Transverse colon (tissue), 4 donors: ENCODE data around the gene TTC21A. TPM values are rescaled to one million over a fixed set of nuclear protein-coding genes. Genes with fewer than 3 reads are reported as not detected.

ENCODE experiments used
- DNase-seq: peaks from one replicate; pipeline ENCODE4 v3.0.0-alpha.2; 2019
- H3K27ac ChIP-seq, 4 donors: fragments of 200-600 bp; sonication (generic); 2 replicates each; pipeline ENCODE4 v1.5.1; 2016 to 2018; ENCODE audit warnings: inconsistent platforms in 4 of 4
- H3K27me3 ChIP-seq: fragments of 200-600 bp; sonication (generic); 2 replicates; pipeline ENCODE4 v1.5.1; 2017; ENCODE audit warnings: inconsistent platforms
- H3K36me3 ChIP-seq, 4 donors: fragments of 200-600 bp; sonication (generic); 2 replicates each; pipeline ENCODE4 v1.5.1; 2017 to 2019; ENCODE audit warnings: inconsistent platforms in 4 of 4
- H3K4me1 ChIP-seq, 4 donors: fragments of 200-600 bp; sonication (generic); 2 replicates each; pipeline ENCODE4 v1.5.1; 2017 to 2020; ENCODE audit warnings: inconsistent platforms in 4 of 4
- H3K4me3 ChIP-seq, 4 donors: fragments of 200-600 bp; sonication (generic); 1 replicate in 1 of 4; 2 replicates in 3 of 4; pipeline versions ENCODE4 v1.5.1 to v1.6.1; 2017 to 2019; ENCODE audit warnings: inconsistent platforms in 4 of 4
- H3K9me3 ChIP-seq, 2 donors: fragments of 200-600 bp; sonication (generic); 2 replicates each; pipeline ENCODE4 v1.5.1; 2017 to 2019; ENCODE audit warnings: inconsistent platforms in 2 of 2
- EP300 ChIP-seq: sonication (generic); formaldehyde crosslinking; IDR thresholded peaks from one replicate; pipeline ENCODE4 v1.6.1; 2017; ENCODE audit warnings: antibody characterized with exemption, low read depth
- POLR2A ChIP-seq: fragments of 450-650 bp; IDR thresholded peaks from one replicate; pipeline ENCODE4 v1.6.1; 2016; ENCODE audit warnings: antibody characterized with exemption, mild to moderate bottlenecking, moderate library complexity
- POLR2AphosphoS5 ChIP-seq, 3 donors: sonication (generic); formaldehyde crosslinking; IDR thresholded peaks; one replicate each; pipeline ENCODE4 v1.6.1; 2016; ENCODE audit warnings: antibody characterized with exemption in 3 of 3
- WGBS, 2 donors: methylation state at CpG; one replicate each; pipeline ENCODE4 v1.1.5; 2018; ENCODE audit warnings: low coverage in 1 of 2; 5-methylcytosine and 5-hydroxymethylcytosine counted together
- in situ Hi-C, 4 donors: fragments of 200-750 bp; cut with MboI; loops; one replicate each; pipeline versions ENCODE4 v1.15.0 to v1.15.1; 2017; ENCODE audit warnings: low sequenced_read_pairs in 3 of 4, low pct_ligation_motif_present in 1 of 4, low pct_unique_long_range_greater_than_20kb in 1 of 4
- intact Hi-C: fragments of 100-400 bp; cut with DNase I; formaldehyde crosslinking; loops from one replicate; pipeline ENCODE4 v1.15.1; 2023; ENCODE audit warnings: low total_unique reads
- total RNA-seq, 4 donors: library from RNA; depleted of rRNA; stranded (reverse); fragments of >200 nt; gene quantifications; one replicate each; pipeline ENCODE4 v1.1.0, GENCODE V29; 2016
- TF ChIP-seq, protein P1 (sequence below), 5 experiments: fragments of 200-600 bp in 3 of 5; fragments of 450-650 bp in 2 of 5; sonication (generic) in 3 of 5; IDR thresholded peaks; 1 replicate in 2 of 5; 2 replicates in 3 of 5; pipeline ENCODE4 v1.5.1; 2016 to 2017; ENCODE audit warnings: antibody characterized with exemption in 5 of 5, inconsistent platforms in 3 of 5, mild to moderate bottlenecking in 2 of 5, moderate library complexity in 1 of 5

TTC21A gene
- total RNA-seq, 4 donors from 2014 or later: 6.8 to 101 (median 30.3) TPM

DNA sequence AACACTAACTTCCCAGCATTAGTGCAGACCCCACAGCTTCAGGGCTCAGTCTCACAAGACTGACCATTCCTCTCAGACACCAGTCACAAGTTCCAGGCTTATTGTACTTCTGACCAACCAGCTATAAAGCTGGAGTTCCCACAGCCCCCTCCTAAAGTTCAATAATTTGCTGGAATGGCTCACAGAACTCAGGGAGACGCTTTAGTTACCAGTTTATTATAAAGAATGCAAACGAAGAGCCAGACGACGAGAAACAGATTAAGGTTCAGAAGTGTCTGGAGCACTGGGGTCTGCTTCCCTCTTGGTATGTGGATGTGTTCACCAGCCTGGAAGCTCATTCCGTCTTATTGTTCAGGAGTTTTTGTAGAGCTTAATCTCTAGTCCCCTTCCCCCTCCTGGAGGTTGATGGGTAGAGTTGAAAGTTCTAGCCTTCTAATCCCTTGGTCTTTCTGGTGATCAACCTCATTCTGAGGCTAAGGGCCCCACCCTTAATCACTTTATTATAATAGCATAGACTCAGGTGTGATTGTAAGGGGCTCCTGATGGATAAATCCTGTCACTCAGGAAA, 50.8 kb downstream of the TTC21A start:
- Histone ChIP-seq H3K36me3 (no peaks in the 10 kb centered on the region), H3K27ac (no peak overlapping the region), H3K4me1 (peaks cover 5 to 20% (median 11%) of the 10 kb centered on the region in 4 donors), H3K9me3 (no peaks in the 10 kb centered on the region), H3K4me3 (no peak overlapping the region), H3K27me3 (no peaks in the 10 kb centered on the region)
- WGBS, 2 donors: 72 to 93% methylated on average over 5 of the region's 5 CpGs
- DNase-seq: no peak
- TF ChIP-seq EP300: no peak
- intact Hi-C loops (no loop called here), in situ Hi-C loops (no loop called here)

DNA sequence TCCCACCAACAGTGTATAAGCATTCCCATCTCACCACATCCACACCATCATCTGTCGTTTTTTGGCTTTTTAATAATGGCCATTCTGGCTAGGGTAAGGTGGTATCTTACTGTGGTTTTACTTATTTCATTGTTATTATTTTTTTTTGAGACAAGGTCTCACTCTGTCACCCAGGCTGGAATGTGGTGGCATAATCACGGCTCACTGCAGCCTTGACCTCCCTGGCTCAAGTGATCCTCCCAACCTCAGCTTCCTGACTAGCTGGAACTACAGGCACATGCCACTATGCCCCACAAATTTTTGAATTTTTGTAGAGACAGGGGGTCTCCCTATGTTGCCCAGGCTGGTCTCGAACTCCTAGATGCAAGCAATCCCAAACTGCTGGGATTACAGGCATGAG, 56.9 kb downstream of the TTC21A start:
- no peaks in the 10 kb centered on the region for H3K9me3 ChIP-seq
- DNase-seq: no peak
- in situ Hi-C loops: no loop called here
- no peaks in the 10 kb centered on the region for H3K36me3 ChIP-seq
- intact Hi-C loops: no loop called here
- no peak overlapping the region for H3K27ac ChIP-seq
- TF ChIP-seq, protein P1, sequence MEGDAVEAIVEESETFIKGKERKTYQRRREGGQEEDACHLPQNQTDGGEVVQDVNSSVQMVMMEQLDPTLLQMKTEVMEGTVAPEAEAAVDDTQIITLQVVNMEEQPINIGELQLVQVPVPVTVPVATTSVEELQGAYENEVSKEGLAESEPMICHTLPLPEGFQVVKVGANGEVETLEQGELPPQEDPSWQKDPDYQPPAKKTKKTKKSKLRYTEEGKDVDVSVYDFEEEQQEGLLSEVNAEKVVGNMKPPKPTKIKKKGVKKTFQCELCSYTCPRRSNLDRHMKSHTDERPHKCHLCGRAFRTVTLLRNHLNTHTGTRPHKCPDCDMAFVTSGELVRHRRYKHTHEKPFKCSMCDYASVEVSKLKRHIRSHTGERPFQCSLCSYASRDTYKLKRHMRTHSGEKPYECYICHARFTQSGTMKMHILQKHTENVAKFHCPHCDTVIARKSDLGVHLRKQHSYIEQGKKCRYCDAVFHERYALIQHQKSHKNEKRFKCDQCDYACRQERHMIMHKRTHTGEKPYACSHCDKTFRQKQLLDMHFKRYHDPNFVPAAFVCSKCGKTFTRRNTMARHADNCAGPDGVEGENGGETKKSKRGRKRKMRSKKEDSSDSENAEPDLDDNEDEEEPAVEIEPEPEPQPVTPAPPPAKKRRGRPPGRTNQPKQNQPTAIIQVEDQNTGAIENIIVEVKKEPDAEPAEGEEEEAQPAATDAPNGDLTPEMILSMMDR (IDR thresholded peaks at IDR 0.05): no peak
- TF ChIP-seq EP300 (no peak), POLR2A (no peak), POLR2AphosphoS5 (IDR thresholded peaks at IDR 0.05) (no peak)
- H3K27me3 ChIP-seq: no peaks in the 10 kb centered on the region
- no peak overlapping the region for H3K4me3 ChIP-seq
- H3K4me1 ChIP-seq: peaks cover 0 to 3% (median 0%) of the 10 kb centered on the region in 4 donors
- WGBS, 2 donors: 82 to 89% methylated on average over 3 of the region's 3 CpGs

DNA sequence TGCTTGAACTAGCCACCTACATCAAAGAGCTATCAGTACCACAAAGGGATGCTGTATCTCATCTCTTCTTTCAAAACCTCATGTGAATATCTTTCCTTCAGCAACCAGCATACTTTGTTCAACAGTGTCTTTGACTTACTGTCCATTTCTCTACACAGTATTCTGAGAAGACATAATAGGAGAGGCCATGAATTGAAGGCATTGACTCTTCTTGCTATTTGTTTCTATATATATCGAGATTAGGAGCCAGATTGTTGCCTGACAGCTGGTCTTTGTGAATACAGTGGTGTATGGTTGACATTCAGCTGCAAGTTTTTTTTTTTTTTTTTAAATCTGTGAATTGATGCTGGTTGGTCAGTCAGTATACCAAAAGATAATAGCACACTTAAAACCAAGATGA, 58.0 kb downstream of the TTC21A start:
- no peaks in the 10 kb centered on the region for H3K27me3 ChIP-seq
- no peaks in the 10 kb centered on the region for H3K9me3 ChIP-seq
- no peak for DNase-seq
- 77 to 89% methylated on average over 1 of the region's 1 CpG for WGBS, 2 donors
- H3K27ac ChIP-seq: no peak overlapping the region
- intact Hi-C loops: no loop called here
- no peak overlapping the region for H3K4me3 ChIP-seq
- TF ChIP-seq, protein P1 (IDR thresholded peaks at IDR 0.05): no peak
- TF ChIP-seq POLR2A (no peak), POLR2AphosphoS5 (IDR thresholded peaks at IDR 0.05) (no peak), EP300 (no peak)
- H3K4me1 ChIP-seq: no peaks in the 10 kb centered on the region
- H3K36me3 ChIP-seq: no peaks in the 10 kb centered on the region
- in situ Hi-C loops: no loop called here

DNA sequence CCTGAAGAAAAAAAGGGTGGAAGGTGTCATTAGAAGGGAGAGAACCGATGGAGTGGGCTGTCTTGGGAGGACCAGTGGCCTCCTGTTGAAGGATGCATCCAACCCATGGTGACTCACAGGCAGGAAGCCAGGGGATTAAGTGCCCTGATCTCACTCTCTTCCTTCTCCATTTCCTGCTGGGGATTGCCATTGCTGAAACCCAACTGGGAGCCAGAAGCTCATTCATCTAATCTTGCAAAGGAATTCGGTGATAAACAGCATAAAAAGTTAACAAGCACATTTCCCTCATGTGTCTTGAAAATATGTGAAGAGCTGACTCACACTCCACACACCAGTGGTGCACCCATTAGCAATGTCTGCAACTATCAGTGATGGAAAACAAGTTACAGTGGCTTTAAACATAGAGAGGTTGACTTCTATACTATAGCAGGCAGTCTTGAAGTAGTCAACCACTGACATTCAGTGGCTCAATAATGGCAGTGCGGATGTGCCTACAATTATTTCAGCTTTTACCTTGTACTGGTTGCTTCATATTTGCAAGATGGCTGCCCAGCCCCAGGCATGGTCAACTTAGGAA, 58.7 kb downstream of the TTC21A start:
- DNase-seq: no peak
- Histone ChIP-seq H3K27ac (peak overlapping the region in 1 of 4 donors; percentile 5), H3K36me3 (no peaks in the 10 kb centered on the region), H3K27me3 (no peaks in the 10 kb centered on the region), H3K4me1 (no peaks in the 10 kb centered on the region), H3K4me3 (no peak overlapping the region), H3K9me3 (no peaks in the 10 kb centered on the region)
- TF ChIP-seq EP300 (no peak), POLR2A (no peak)
- intact Hi-C loops (no loop called here), in situ Hi-C loops (no loop called here)
- WGBS, 2 donors: 51 to 77% methylated on average over 3 of the region's 3 CpGs

DNA sequence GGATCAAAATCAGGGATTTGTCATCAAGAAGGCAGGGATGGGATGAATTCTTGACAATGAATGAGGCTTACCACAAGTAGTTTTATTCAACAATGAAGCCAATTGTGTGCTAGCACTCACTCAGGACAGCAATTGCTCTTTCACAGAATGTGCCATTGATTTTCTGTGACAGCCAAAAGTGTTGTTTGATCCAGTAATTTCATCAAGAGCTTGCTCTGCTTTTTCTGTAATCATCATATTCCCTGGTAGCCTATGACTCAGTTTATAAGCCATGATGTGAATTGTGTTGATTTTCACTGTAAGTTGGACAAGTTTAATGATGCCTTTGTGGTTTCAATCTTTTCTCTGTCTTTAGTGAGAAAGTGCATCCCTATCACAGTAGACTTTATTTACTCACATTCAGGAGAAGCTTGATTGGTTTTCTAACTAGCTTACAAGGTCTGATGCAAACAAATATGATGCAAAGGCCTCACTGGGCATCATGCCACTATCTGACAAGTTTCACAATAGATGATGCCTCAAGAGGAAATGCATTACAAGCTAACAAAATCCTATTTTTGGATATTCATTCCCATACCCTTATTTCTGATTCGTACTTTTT, 59.6 kb downstream of the TTC21A start:
- Histone ChIP-seq H3K4me1 (no peaks in the 10 kb centered on the region), H3K9me3 (no peaks in the 10 kb centered on the region), H3K27me3 (no peaks in the 10 kb centered on the region), H3K36me3 (no peaks in the 10 kb centered on the region), H3K27ac (peak overlapping the region in 1 of 4 donors; percentile 5), H3K4me3 (no peak overlapping the region)
- TF ChIP-seq POLR2AphosphoS5 (IDR thresholded peaks at IDR 0.05) (peak in 1 of 3 donors; percentile 21), POLR2A (no peak)
- in situ Hi-C loops (no loop called here), intact Hi-C loops (no loop called here)
- DNase-seq: no peak
- 68 to 79% methylated on average over 1 of the region's 1 CpG for WGBS, 2 donors
